Effector memory CD4-positive, alpha-beta T cell (primary cell): ENCODE data around the gene RNF40.

Experiments
- DNase-seq, 3 donors: peaks; one replicate each; pipeline ENCODE4 v3.0.0-alpha.2; 2020
- H3K27ac ChIP-seq: 2 replicates; pipeline ENCODE4 v1.7.0; 2013; ENCODE audit warnings: mild to moderate bottlenecking, low read length, moderate library complexity; ENCODE audit not compliant: insufficient read depth, poor library complexity, severe bottlenecking
- H3K27me3 ChIP-seq: replicated peaks from 2 replicates; pipeline ENCODE4 v1.7.0; 2013; ENCODE audit warnings: mild to moderate bottlenecking, low read length; ENCODE audit not compliant: insufficient read depth, control insufficient read depth, poor library complexity, severe bottlenecking
- H3K36me3 ChIP-seq: 2 replicates; pipeline ENCODE4 v1.7.0; 2013; ENCODE audit warnings: mild to moderate bottlenecking, low read length, moderate library complexity; ENCODE audit not compliant: control insufficient read depth, insufficient read depth
- H3K4me1 ChIP-seq: 2 replicates; pipeline ENCODE4 v1.7.0; 2013; ENCODE audit warnings: low read length, mild to moderate bottlenecking; ENCODE audit not compliant: control insufficient read depth, insufficient read depth, poor library complexity, severe bottlenecking
- H3K4me3 ChIP-seq: 2 replicates; pipeline ENCODE4 v1.7.0; 2013; ENCODE audit warnings: low read length, low read depth, mild to moderate bottlenecking; ENCODE audit not compliant: insufficient read depth, poor library complexity, severe bottlenecking
- H3K9me3 ChIP-seq: 2 replicates; pipeline ENCODE4 v1.7.0; 2013; ENCODE audit warnings: mild to moderate bottlenecking, low read length, moderate library complexity; ENCODE audit not compliant: control insufficient read depth

The RNF40 gene

GRCh38 chr16:30780549-30780948 is 18.4 kb downstream of the RNF40 start:
- Histone ChIP-seq H3K27me3 (no peaks in the 10 kb centered on the region), H3K4me1 (peaks cover under 1% of the 10 kb centered on the region), H3K9me3 (no peaks in the 10 kb centered on the region), H3K36me3 (no peaks in the 10 kb centered on the region), H3K4me3 (no peak overlapping the region), H3K27ac (no peak overlapping the region)
- no peak for DNase-seq

GRCh38 chr16:30782486-30783279 is 20.6 kb downstream of the RNF40 start:
- no peak for DNase-seq
- H3K27me3 ChIP-seq = peaks cover 7% of the 10 kb centered on the region
- no peaks in the 10 kb centered on the region for H3K36me3 ChIP-seq
- no peak overlapping the region for H3K27ac ChIP-seq
- H3K9me3 ChIP-seq = no peaks in the 10 kb centered on the region
- H3K4me3 ChIP-seq = no peak overlapping the region
- peaks cover 13% of the 10 kb centered on the region for H3K4me1 ChIP-seq

- no peaks in the 10 kb centered on the region for H3K36me3 ChIP-seq
- H3K4me3 ChIP-seq = no peak overlapping the region
- peaks cover 13% of the 10 kb centered on the region for H3K4me1 ChIP-seq
- no peaks in the 10 kb centered on the region for H3K9me3 ChIP-seq
- peaks cover 7% of the 10 kb centered on the region for H3K27me3 ChIP-seq
- no peak for DNase-seq
- no peak overlapping the region for H3K27ac ChIP-seq
Observed at GRCh38 chr16:30783280-30784109, 21.4 kb downstream of the RNF40 start.

GRCh38 chr16:30784215-30784614 is 22.1 kb downstream of the RNF40 start:
- no peak overlapping the region for H3K27ac ChIP-seq
- peaks cover 7% of the 10 kb centered on the region for H3K27me3 ChIP-seq
- peaks cover 13% of the 10 kb centered on the region for H3K4me1 ChIP-seq
- no peaks in the 10 kb centered on the region for H3K36me3 ChIP-seq
- DNase-seq = no peak
- H3K4me3 ChIP-seq = no peak overlapping the region
- no peaks in the 10 kb centered on the region for H3K9me3 ChIP-seq

- DNase-seq = no peak
- Histone ChIP-seq H3K27ac (no peak overlapping the region), H3K9me3 (no peaks in the 10 kb centered on the region), H3K36me3 (no peaks in the 10 kb centered on the region), H3K27me3 (peaks cover 7% of the 10 kb centered on the region), H3K4me1 (peaks cover 13% of the 10 kb centered on the region), H3K4me3 (no peak overlapping the region)
Observed at GRCh38 chr16:30785126-30786106, 23.3 kb downstream of the RNF40 start.

- H3K4me1 ChIP-seq = peaks cover 13% of the 10 kb centered on the region
- no peak for DNase-seq
- no peak overlapping the region for H3K27ac ChIP-seq
- H3K36me3 ChIP-seq = no peaks in the 10 kb centered on the region
- no peaks in the 10 kb centered on the region for H3K9me3 ChIP-seq
- peak overlapping the region; percentile 62 for H3K4me3 ChIP-seq
- peaks cover 7% of the 10 kb centered on the region for H3K27me3 ChIP-seq
Observed at GRCh38 chr16:30786115-30786935, 24.2 kb downstream of the RNF40 start.

GRCh38 chr16:30786936-30787612 is 25.0 kb downstream of the RNF40 start, which contains the start of gene ZNF629:
Gene ZNF629, minus strand, starts transcription at chr16:30787205. Its CDS starts 2,723 bp downstream, at chr16:30784482.
- no peak for DNase-seq
- H3K4me3 ChIP-seq = peak within 1 kb of the TSS; percentile 62
- H3K36me3 ChIP-seq = no peaks in the 10 kb centered on the region
- H3K9me3 ChIP-seq = no peaks in the 10 kb centered on the region
- peaks cover 13% of the 10 kb centered on the region for H3K4me1 ChIP-seq
- no peak within 1 kb of the TSS for H3K27ac ChIP-seq
- H3K27me3 ChIP-seq = peaks cover 7% of the 10 kb centered on the region

GRCh38 chr16:30787613-30788378 is 25.7 kb downstream of the RNF40 start:
- Histone ChIP-seq H3K27ac (no peak overlapping the region), H3K4me1 (peaks cover 13% of the 10 kb centered on the region), H3K36me3 (no peaks in the 10 kb centered on the region), H3K9me3 (no peaks in the 10 kb centered on the region), H3K4me3 (peak overlapping the region; percentile 62), H3K27me3 (peaks cover 7% of the 10 kb centered on the region)
- DNase-seq = no peak
